ENCODE results near the gene ESRRB.

GRCh38 chr14:76498976-76499375 is 123.0 kb downstream of the ESRRB start:
- no peak for TF ChIP-seq MAX (IDR thresholded peaks at IDR 0.05)
- TF ChIP-seq REST (IDR thresholded peaks at IDR 0.05; ENCODE audit: low read depth) = no peak
